Epithelial cell of proximal tubule (primary cell): ENCODE results near the gene TRAF3. TPM values are rescaled to one million over a fixed set of nuclear protein-coding genes. Genes with fewer than 3 reads are reported as not detected.
"Not testable (repeated sequence)": the region's sequence is repeated elsewhere in the genome, so short reads cannot be mapped to it uniquely, and the experiment has no call there.

Source experiments
- DNase-seq: peaks from one replicate; pipeline ENCODE4 v3.0.0-alpha.2; 2011; ENCODE audit warnings: low read depth
- H3K4me3 ChIP-seq: 2 replicates; pipeline ENCODE4 v1.5.1; 2011; ENCODE audit warnings: low read depth, mild to moderate bottlenecking, low read length
- total RNA-seq: library from RNA; depleted of rRNA; stranded (reverse); fragments of >200 nt; gene quantifications from 2 replicates; pipeline ENCODE4 v1.2.3, GENCODE V29; 2015
- TF ChIP-seq, protein P1 (sequence below): conservative IDR thresholded peaks from 2 replicates; pipeline ENCODE4 v1.5.1; 2012; ENCODE audit warnings: low read depth, mild to moderate bottlenecking, low read length

TRAF3 gene
- total RNA-seq, 1 donor from 2014 or later: 21.9 TPM

DNA sequence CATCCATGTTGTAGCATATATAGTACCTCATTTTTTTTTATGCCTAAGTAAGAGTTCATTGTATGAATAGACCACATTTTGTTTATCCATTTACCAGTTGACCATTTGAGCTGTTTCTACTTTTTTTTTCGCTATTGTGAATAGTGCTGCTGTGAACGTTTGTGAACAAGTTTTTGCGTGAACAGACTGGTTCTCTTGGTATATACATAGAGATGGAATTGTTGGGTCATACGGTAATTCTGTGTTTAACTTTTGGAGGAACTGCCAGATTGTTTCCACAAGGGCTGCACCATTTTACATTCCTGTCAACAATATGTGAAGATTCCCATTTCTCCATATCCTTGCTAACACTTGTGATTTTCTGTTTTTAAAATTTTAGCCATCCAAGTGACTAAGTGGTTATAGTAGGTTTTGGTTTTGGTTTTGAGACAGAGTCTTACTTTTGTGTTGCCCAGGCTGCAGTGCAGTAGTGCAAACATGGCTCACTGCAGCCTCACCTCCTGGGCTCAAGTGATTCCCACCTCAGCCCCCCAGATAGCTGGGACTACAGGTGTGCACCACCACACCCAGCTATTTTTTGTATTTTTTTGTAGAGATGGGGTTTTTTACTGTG lies 76.9 kb downstream of the TRAF3 start:
- TF ChIP-seq, protein P1, sequence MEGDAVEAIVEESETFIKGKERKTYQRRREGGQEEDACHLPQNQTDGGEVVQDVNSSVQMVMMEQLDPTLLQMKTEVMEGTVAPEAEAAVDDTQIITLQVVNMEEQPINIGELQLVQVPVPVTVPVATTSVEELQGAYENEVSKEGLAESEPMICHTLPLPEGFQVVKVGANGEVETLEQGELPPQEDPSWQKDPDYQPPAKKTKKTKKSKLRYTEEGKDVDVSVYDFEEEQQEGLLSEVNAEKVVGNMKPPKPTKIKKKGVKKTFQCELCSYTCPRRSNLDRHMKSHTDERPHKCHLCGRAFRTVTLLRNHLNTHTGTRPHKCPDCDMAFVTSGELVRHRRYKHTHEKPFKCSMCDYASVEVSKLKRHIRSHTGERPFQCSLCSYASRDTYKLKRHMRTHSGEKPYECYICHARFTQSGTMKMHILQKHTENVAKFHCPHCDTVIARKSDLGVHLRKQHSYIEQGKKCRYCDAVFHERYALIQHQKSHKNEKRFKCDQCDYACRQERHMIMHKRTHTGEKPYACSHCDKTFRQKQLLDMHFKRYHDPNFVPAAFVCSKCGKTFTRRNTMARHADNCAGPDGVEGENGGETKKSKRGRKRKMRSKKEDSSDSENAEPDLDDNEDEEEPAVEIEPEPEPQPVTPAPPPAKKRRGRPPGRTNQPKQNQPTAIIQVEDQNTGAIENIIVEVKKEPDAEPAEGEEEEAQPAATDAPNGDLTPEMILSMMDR: no peak

GRCh38 chr14:102856179-102856578 lies 78.9 kb downstream of the TRAF3 start:
- TF ChIP-seq, protein P1: no peak
- H3K4me3 ChIP-seq: no peak overlapping the region
- no peak for DNase-seq

More for the DNA sequence above, 76.9 kb downstream of the TRAF3 start:
- no peak overlapping the region for H3K4me3 ChIP-seq
- DNase-seq: no peak

GRCh38 chr14:102857444-102857843 lies 80.2 kb downstream of the TRAF3 start:
- no peak overlapping the region for H3K4me3 ChIP-seq
- DNase-seq: no peak
- TF ChIP-seq, protein P1: no peak

- no peak overlapping the region for H3K4me3 ChIP-seq
- no peak for DNase-seq
- TF ChIP-seq, protein P1: no peak
Observed at GRCh38 chr14:102859911-102860310, 82.7 kb downstream of the TRAF3 start.

GRCh38 chr14:102862154-102862773 lies 85.0 kb downstream of the TRAF3 start:
- no peak for DNase-seq
- TF ChIP-seq, protein P1: no peak
- no peak overlapping the region for H3K4me3 ChIP-seq

DNA sequence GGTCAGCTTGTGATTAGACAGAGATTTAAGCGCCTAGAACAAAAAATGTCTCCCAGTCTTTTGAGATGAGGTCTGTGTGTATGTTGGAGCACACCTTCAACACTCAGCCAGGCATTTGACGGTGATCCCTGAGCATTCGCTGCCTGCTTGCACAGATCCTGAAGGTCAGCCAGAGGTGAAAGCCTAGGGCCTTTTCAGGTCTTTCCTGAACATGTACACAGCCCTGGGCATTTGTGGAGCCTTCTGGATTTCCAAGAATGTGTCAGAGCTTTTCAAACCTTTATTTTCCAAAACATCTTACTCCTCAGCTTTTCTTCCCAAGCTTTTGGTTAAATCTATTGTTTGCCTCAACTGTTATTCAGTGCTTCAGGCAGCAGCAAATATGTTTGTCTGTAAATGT lies 86.1 kb downstream of the TRAF3 start:
- H3K4me3 ChIP-seq: no peak overlapping the region
- TF ChIP-seq, protein P1: no peak
- DNase-seq: no peak

- not testable (repeated sequence) for DNase-seq, H3K4me3 ChIP-seq
Observed at GRCh38 chr14:102865916-102866315, 88.7 kb downstream of the TRAF3 start.
